ENCODE results near the gene TPSB2.

The TPSB2 gene

GRCh38 chr16:1181404-1182315, 48.3 kb downstream of the TPSB2 start:
- DNase-seq: no peak

GRCh38 chr16:1180549-1181403, 49.2 kb downstream of the TPSB2 start:
- no peak for DNase-seq
